ENCODE measurements around the gene GYPB.
"Not testable (repeated sequence)": the region's sequence is repeated elsewhere in the genome, so short reads cannot be mapped to it uniquely, and the experiment has no call there.

DNA sequence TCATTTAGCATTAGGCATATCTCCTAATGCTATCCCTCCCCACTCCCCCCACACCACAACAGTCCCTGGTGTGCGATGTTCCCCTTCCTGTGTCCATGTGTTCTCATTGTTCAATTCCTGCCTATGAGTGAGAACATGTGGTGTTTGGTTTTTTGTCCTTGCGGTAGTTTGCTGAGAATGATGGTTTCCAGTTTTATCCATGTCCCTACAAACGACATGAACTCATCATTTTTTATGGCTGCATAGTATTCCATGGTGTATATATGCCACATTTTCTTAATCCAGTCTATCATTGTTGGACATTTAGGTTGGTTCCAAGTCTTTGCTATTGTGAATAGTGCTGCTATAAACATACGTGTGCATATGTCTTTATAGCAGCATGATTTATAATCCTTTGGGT, 7.5 kb upstream of the GYPB start:
- TF ChIP-seq, protein P1, sequence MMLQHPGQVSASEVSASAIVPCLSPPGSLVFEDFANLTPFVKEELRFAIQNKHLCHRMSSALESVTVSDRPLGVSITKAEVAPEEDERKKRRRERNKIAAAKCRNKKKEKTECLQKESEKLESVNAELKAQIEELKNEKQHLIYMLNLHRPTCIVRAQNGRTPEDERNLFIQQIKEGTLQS (CRISPR knock-in tag; conservative IDR thresholded peaks at IDR 0.05), result not testable (repeated sequence)
- TF ChIP-seq, protein P2, sequence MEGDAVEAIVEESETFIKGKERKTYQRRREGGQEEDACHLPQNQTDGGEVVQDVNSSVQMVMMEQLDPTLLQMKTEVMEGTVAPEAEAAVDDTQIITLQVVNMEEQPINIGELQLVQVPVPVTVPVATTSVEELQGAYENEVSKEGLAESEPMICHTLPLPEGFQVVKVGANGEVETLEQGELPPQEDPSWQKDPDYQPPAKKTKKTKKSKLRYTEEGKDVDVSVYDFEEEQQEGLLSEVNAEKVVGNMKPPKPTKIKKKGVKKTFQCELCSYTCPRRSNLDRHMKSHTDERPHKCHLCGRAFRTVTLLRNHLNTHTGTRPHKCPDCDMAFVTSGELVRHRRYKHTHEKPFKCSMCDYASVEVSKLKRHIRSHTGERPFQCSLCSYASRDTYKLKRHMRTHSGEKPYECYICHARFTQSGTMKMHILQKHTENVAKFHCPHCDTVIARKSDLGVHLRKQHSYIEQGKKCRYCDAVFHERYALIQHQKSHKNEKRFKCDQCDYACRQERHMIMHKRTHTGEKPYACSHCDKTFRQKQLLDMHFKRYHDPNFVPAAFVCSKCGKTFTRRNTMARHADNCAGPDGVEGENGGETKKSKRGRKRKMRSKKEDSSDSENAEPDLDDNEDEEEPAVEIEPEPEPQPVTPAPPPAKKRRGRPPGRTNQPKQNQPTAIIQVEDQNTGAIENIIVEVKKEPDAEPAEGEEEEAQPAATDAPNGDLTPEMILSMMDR (IDR thresholded peaks at IDR 0.05), result not testable (repeated sequence)

Measured in WTC11 (cell line).